ENCODE data around the gene HBS1L. TPM values are rescaled to one million over a fixed set of nuclear protein-coding genes. Genes with fewer than 3 reads are reported as not detected.

HBS1L gene
- total RNA-seq, 1 donor from 2014 or later, result 39.1 TPM

GRCh38 chr6:134948142-134948541 is 106.5 kb downstream of the HBS1L start:
- no peaks in the 10 kb centered on the region for H3K36me3 ChIP-seq (ENCODE audit: control insufficient read depth in 3 of 3, insufficient read depth in 3 of 3, low read length in 3 of 3)
- H3K27me3 ChIP-seq (ENCODE audit: control insufficient read depth in 3 of 3, insufficient read depth in 3 of 3, low read length in 3 of 3), result no peaks in the 10 kb centered on the region
- H3K4me3 ChIP-seq (ENCODE audit: low read length in 3 of 3), result no peak overlapping the region
- H3K9ac ChIP-seq (ENCODE audit: low read depth in 1 of 3, low read length in 3 of 3), result no peak overlapping the region
- no peak overlapping the region for H3K27ac ChIP-seq (ENCODE audit: low read depth, low read length)
- H3K4me1 ChIP-seq (ENCODE audit: control insufficient read depth in 3 of 3, insufficient read depth in 3 of 3, low read length in 3 of 3), result no peaks in the 10 kb centered on the region
- H3K9me3 ChIP-seq (ENCODE audit: control insufficient read depth in 3 of 3, low read length in 3 of 3), result no peaks in the 10 kb centered on the region

DNA sequence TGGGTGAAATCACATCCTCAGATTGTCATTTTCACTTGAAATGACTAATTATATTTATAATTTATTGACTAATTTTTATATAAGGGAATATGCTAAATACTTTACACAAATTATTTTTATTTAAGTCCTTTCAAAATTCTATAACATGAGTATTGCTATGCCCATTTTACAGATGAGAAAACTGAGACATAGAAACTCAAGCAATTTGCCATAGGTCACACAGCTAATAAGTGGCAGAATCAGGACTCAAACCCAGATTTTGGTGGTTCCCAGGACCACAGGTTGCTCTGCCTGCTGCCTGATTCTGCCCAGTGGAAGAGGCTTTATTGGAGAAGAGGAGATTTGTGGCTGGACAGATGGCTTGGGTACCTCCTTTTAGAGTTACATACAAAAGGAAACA is 109.6 kb downstream of the HBS1L start:
- Histone ChIP-seq H3K27me3 (ENCODE audit: control insufficient read depth in 3 of 3, insufficient read depth in 3 of 3, low read length in 3 of 3) (no peaks in the 10 kb centered on the region), H3K9ac (ENCODE audit: low read depth in 1 of 3, low read length in 3 of 3) (no peak overlapping the region), H3K4me1 (ENCODE audit: control insufficient read depth in 3 of 3, insufficient read depth in 3 of 3, low read length in 3 of 3) (no peaks in the 10 kb centered on the region), H3K4me3 (ENCODE audit: low read length in 3 of 3) (no peak overlapping the region), H3K27ac (ENCODE audit: low read depth, low read length) (no peak overlapping the region), H3K36me3 (ENCODE audit: control insufficient read depth in 3 of 3, insufficient read depth in 3 of 3, low read length in 3 of 3) (no peaks in the 10 kb centered on the region), H3K9me3 (ENCODE audit: control insufficient read depth in 3 of 3, low read length in 3 of 3) (no peaks in the 10 kb centered on the region)

GRCh38 chr6:134943522-134944111 is 111.0 kb downstream of the HBS1L start:
- no peak overlapping the region for H3K9ac ChIP-seq (ENCODE audit: low read depth in 1 of 3, low read length in 3 of 3)
- H3K9me3 ChIP-seq (ENCODE audit: control insufficient read depth in 3 of 3, low read length in 3 of 3), result no peaks in the 10 kb centered on the region
- H3K4me3 ChIP-seq (ENCODE audit: low read length in 3 of 3), result no peak overlapping the region
- H3K36me3 ChIP-seq (ENCODE audit: control insufficient read depth in 3 of 3, insufficient read depth in 3 of 3, low read length in 3 of 3), result peaks cover 0 to 5% (median 0%) of the 10 kb centered on the region in 3 donors
- no peak overlapping the region for H3K27ac ChIP-seq (ENCODE audit: low read depth, low read length)
- H3K27me3 ChIP-seq (ENCODE audit: control insufficient read depth in 3 of 3, insufficient read depth in 3 of 3, low read length in 3 of 3), result no peaks in the 10 kb centered on the region
- H3K4me1 ChIP-seq (ENCODE audit: control insufficient read depth in 3 of 3, insufficient read depth in 3 of 3, low read length in 3 of 3), result no peaks in the 10 kb centered on the region

DNA sequence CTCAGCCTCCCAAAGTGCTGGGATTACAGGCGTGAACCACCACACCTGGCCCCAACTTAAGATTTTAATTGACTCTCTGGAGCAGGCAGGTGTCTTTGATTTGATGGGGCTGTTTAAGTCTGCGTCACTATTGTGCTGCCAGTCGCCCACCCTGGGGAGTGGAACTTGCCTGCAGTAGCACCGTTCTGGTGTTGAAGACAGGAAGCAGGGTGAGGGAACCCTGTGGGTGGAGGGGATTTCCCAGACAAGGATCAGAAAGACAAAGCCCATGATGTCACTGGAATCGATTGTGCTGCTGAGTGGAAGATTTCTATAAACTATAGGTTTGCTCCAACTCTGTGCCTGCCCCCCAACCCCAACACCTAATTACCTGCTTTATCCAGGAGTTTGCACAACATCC is 115.7 kb downstream of the HBS1L start:
- Histone ChIP-seq H3K4me1 (ENCODE audit: control insufficient read depth in 3 of 3, insufficient read depth in 3 of 3, low read length in 3 of 3) (no peaks in the 10 kb centered on the region), H3K9ac (ENCODE audit: low read depth in 1 of 3, low read length in 3 of 3) (no peak overlapping the region), H3K27me3 (ENCODE audit: control insufficient read depth in 3 of 3, insufficient read depth in 3 of 3, low read length in 3 of 3) (no peaks in the 10 kb centered on the region), H3K4me3 (ENCODE audit: low read length in 3 of 3) (no peak overlapping the region), H3K36me3 (ENCODE audit: control insufficient read depth in 3 of 3, insufficient read depth in 3 of 3, low read length in 3 of 3) (peaks cover 0 to 5% (median 0%) of the 10 kb centered on the region in 3 donors), H3K9me3 (ENCODE audit: control insufficient read depth in 3 of 3, low read length in 3 of 3) (no peaks in the 10 kb centered on the region), H3K27ac (ENCODE audit: low read depth, low read length) (no peak overlapping the region)

DNA sequence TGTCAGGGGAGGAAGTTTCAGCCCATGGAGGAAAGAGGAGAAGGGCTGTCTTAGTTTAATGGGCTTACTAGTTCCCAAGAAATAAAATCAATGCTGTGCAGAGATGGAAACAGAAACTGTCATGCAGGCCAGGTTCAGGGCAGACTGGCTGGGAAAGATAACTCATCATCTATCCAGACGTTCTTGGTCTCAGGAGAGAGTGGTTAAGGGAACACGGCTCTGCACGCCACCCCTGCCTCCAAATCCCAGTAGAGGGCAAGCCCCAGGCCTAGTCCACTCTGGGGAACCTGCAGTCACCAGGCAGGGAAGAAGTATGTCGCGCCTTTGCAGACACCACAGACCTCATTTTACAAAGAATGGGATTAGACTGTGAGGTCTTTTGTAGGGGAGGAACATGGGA is 117.2 kb downstream of the HBS1L start:
- H3K4me1 ChIP-seq (ENCODE audit: control insufficient read depth in 3 of 3, insufficient read depth in 3 of 3, low read length in 3 of 3), result no peaks in the 10 kb centered on the region
- peaks cover 0 to 5% (median 0%) of the 10 kb centered on the region in 3 donors for H3K36me3 ChIP-seq (ENCODE audit: control insufficient read depth in 3 of 3, insufficient read depth in 3 of 3, low read length in 3 of 3)
- no peaks in the 10 kb centered on the region for H3K27me3 ChIP-seq (ENCODE audit: control insufficient read depth in 3 of 3, insufficient read depth in 3 of 3, low read length in 3 of 3)
- no peak overlapping the region for H3K4me3 ChIP-seq (ENCODE audit: low read length in 3 of 3)
- H3K27ac ChIP-seq (ENCODE audit: low read depth, low read length), result no peak overlapping the region
- H3K9ac ChIP-seq (ENCODE audit: low read depth in 1 of 3, low read length in 3 of 3), result no peak overlapping the region
- no peaks in the 10 kb centered on the region for H3K9me3 ChIP-seq (ENCODE audit: control insufficient read depth in 3 of 3, low read length in 3 of 3)

DNA sequence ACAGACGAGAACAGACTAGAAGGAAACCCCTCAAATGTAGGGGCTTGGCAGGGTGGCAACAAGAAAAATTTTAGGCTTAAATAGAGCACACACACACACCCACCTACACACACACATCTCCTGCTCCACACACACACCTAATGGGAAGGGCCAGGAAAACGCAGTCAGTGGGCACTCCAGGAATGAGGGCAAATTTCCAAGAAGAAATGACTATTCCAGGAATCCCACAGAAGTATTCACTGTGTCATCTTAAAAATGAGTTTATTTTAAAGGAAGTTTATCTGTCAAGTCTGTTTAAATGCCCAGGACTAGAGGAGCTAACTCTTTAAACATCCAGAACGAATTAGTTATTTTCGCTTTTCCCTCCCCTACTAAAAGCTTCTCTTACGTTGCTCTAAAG is 117.7 kb downstream of the HBS1L start:
- no peaks in the 10 kb centered on the region for H3K27me3 ChIP-seq (ENCODE audit: control insufficient read depth in 3 of 3, insufficient read depth in 3 of 3, low read length in 3 of 3)
- no peaks in the 10 kb centered on the region for H3K9me3 ChIP-seq (ENCODE audit: control insufficient read depth in 3 of 3, low read length in 3 of 3)
- H3K27ac ChIP-seq (ENCODE audit: low read depth, low read length), result no peak overlapping the region
- H3K4me1 ChIP-seq (ENCODE audit: control insufficient read depth in 3 of 3, insufficient read depth in 3 of 3, low read length in 3 of 3), result no peaks in the 10 kb centered on the region
- H3K4me3 ChIP-seq (ENCODE audit: low read length in 3 of 3), result no peak overlapping the region
- H3K9ac ChIP-seq (ENCODE audit: low read depth in 1 of 3, low read length in 3 of 3), result no peak overlapping the region
- peaks cover 0 to 5% (median 0%) of the 10 kb centered on the region in 3 donors for H3K36me3 ChIP-seq (ENCODE audit: control insufficient read depth in 3 of 3, insufficient read depth in 3 of 3, low read length in 3 of 3)

DNA sequence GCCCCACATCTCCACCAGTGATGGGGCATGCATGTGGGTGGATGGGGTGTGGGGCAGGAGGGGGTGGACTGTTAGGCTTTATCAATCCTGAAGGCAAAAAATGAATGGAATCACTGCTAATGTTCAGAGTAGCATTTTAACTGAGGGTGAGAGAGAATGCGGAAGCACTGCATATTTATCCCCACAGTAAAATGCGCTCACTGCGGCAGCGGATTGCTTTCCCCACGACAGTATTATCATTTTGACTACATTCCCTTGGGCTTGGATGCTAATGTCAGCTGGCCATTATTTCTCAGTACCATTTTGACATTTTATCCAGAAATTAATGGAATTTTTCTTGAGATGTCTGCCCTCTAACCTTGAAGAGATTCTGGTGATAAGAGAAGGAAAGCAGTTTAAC is 118.1 kb downstream of the HBS1L start:
- no peaks in the 10 kb centered on the region for H3K9me3 ChIP-seq (ENCODE audit: control insufficient read depth in 3 of 3, low read length in 3 of 3)
- peaks cover 0 to 5% (median 0%) of the 10 kb centered on the region in 3 donors for H3K36me3 ChIP-seq (ENCODE audit: control insufficient read depth in 3 of 3, insufficient read depth in 3 of 3, low read length in 3 of 3)
- no peak overlapping the region for H3K9ac ChIP-seq (ENCODE audit: low read depth in 1 of 3, low read length in 3 of 3)
- no peaks in the 10 kb centered on the region for H3K4me1 ChIP-seq (ENCODE audit: control insufficient read depth in 3 of 3, insufficient read depth in 3 of 3, low read length in 3 of 3)
- H3K27me3 ChIP-seq (ENCODE audit: control insufficient read depth in 3 of 3, insufficient read depth in 3 of 3, low read length in 3 of 3), result no peaks in the 10 kb centered on the region
- H3K27ac ChIP-seq (ENCODE audit: low read depth, low read length), result no peak overlapping the region
- H3K4me3 ChIP-seq (ENCODE audit: low read length in 3 of 3), result no peak overlapping the region

GRCh38 chr6:134934793-134935485 is 119.7 kb downstream of the HBS1L start:
- Histone ChIP-seq H3K4me3 (ENCODE audit: low read length in 3 of 3) (no peak overlapping the region), H3K4me1 (ENCODE audit: control insufficient read depth in 3 of 3, insufficient read depth in 3 of 3, low read length in 3 of 3) (no peaks in the 10 kb centered on the region), H3K9ac (ENCODE audit: low read depth in 1 of 3, low read length in 3 of 3) (no peak overlapping the region), H3K9me3 (ENCODE audit: control insufficient read depth in 3 of 3, low read length in 3 of 3) (no peaks in the 10 kb centered on the region), H3K27ac (ENCODE audit: low read depth, low read length) (no peak overlapping the region), H3K27me3 (ENCODE audit: control insufficient read depth in 3 of 3, insufficient read depth in 3 of 3, low read length in 3 of 3) (no peaks in the 10 kb centered on the region), H3K36me3 (ENCODE audit: control insufficient read depth in 3 of 3, insufficient read depth in 3 of 3, low read length in 3 of 3) (peaks cover 0 to 5% (median under 1%) of the 10 kb centered on the region in 3 donors)

- no peaks in the 10 kb centered on the region for H3K4me1 ChIP-seq (ENCODE audit: control insufficient read depth in 3 of 3, insufficient read depth in 3 of 3, low read length in 3 of 3)
- H3K4me3 ChIP-seq (ENCODE audit: low read length in 3 of 3), result no peak overlapping the region
- H3K36me3 ChIP-seq (ENCODE audit: control insufficient read depth in 3 of 3, insufficient read depth in 3 of 3, low read length in 3 of 3), result peaks cover 0 to 3% (median 0%) of the 10 kb centered on the region in 3 donors
- no peaks in the 10 kb centered on the region for H3K27me3 ChIP-seq (ENCODE audit: control insufficient read depth in 3 of 3, insufficient read depth in 3 of 3, low read length in 3 of 3)
- no peaks in the 10 kb centered on the region for H3K9me3 ChIP-seq (ENCODE audit: control insufficient read depth in 3 of 3, low read length in 3 of 3)
- no peak overlapping the region for H3K9ac ChIP-seq (ENCODE audit: low read depth in 1 of 3, low read length in 3 of 3)
- no peak overlapping the region for H3K27ac ChIP-seq (ENCODE audit: low read depth, low read length)
These were observed 121.8 kb downstream of the HBS1L start for GRCh38 chr6:134932535-134933470.

DNA sequence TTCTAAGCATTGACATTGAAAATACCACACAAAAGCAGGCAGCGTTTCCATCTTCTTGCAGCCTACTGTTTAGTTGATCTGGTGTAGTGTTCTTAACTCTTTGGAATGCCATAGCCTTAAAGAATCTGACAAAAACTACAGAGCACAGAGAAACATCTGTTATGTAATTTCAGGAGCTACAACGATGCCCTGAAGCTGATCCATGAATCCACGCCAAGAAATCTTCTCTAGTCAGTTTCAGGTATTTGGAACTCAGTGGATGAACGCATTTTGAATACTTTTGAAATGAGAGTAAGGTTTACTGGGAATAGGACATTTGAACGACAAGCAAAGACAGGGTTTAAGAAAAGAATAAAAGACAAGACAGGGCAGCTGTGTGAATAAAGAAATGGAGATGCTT is 122.5 kb downstream of the HBS1L start:
- no peaks in the 10 kb centered on the region for H3K4me1 ChIP-seq (ENCODE audit: control insufficient read depth in 3 of 3, insufficient read depth in 3 of 3, low read length in 3 of 3)
- no peaks in the 10 kb centered on the region for H3K27me3 ChIP-seq (ENCODE audit: control insufficient read depth in 3 of 3, insufficient read depth in 3 of 3, low read length in 3 of 3)
- H3K4me3 ChIP-seq (ENCODE audit: low read length in 3 of 3), result no peak overlapping the region
- no peaks in the 10 kb centered on the region for H3K9me3 ChIP-seq (ENCODE audit: control insufficient read depth in 3 of 3, low read length in 3 of 3)
- no peak overlapping the region for H3K27ac ChIP-seq (ENCODE audit: low read depth, low read length)
- peaks cover 0 to 3% (median 0%) of the 10 kb centered on the region in 3 donors for H3K36me3 ChIP-seq (ENCODE audit: control insufficient read depth in 3 of 3, insufficient read depth in 3 of 3, low read length in 3 of 3)
- no peak overlapping the region for H3K9ac ChIP-seq (ENCODE audit: low read depth in 1 of 3, low read length in 3 of 3)

All from skeletal muscle tissue (tissue), 4 donors.